Endodermal cell (in vitro differentiated cells): ENCODE results near the gene DUSP2. TPM values are rescaled to one million over a fixed set of nuclear protein-coding genes. Genes with fewer than 3 reads are reported as not detected.

Experiments used
- DNase-seq: peaks from one replicate; pipeline ENCODE4 v3.0.0-alpha.2; 2017
- H3K27ac ChIP-seq: 2 replicates; pipeline ENCODE4 v1.5.1; 2013; ENCODE audit warnings: mild to moderate bottlenecking, low read depth, low read length, moderate library complexity
- H3K27me3 ChIP-seq: 2 replicates; pipeline ENCODE4 v1.6.1; 2013; ENCODE audit warnings: mild to moderate bottlenecking, low read length, moderate library complexity; ENCODE audit not compliant: insufficient read depth, control insufficient read depth, poor library complexity, severe bottlenecking
- H3K36me3 ChIP-seq: 2 replicates; pipeline ENCODE4 v1.7.0; 2013; ENCODE audit warnings: mild to moderate bottlenecking, low read length, moderate library complexity; ENCODE audit not compliant: control insufficient read depth, insufficient read depth
- H3K4me1 ChIP-seq: one replicate; pipeline ENCODE4 v1.7.0; 2013; ENCODE audit warnings: low read length; ENCODE audit not compliant: control insufficient read depth, insufficient read depth
- H3K4me3 ChIP-seq: 2 replicates; pipeline ENCODE4 v1.5.1; 2013; ENCODE audit warnings: mild to moderate bottlenecking, low read length, moderate library complexity
- H3K9ac ChIP-seq: 2 replicates; pipeline ENCODE4 v1.6.1; 2013; ENCODE audit warnings: mild to moderate bottlenecking, low read length, moderate library complexity; ENCODE audit not compliant: poor library complexity, severe bottlenecking; ENCODE audit errors: extremely low read depth
- H3K9me3 ChIP-seq: 2 replicates; pipeline ENCODE4 v1.6.1; 2013; ENCODE audit warnings: mild to moderate bottlenecking, low read length, moderate library complexity; ENCODE audit not compliant: control insufficient read depth
- H3K27ac Mint-ChIP-seq: 2 replicates; pipeline ENCODE4 v1.8.0; 2020; ENCODE audit warnings: mixed read lengths
- H3K27me3 Mint-ChIP-seq: 2 replicates; pipeline ENCODE4 v1.8.0; 2021; ENCODE audit warnings: mild to moderate bottlenecking, mixed read lengths; ENCODE audit not compliant: insufficient read depth
- H3K36me3 Mint-ChIP-seq: 2 replicates; pipeline ENCODE4 v1.8.0; 2020; ENCODE audit warnings: low read depth, mixed read lengths
- H3K4me1 Mint-ChIP-seq: 2 replicates; pipeline ENCODE4 v1.8.0; 2020; ENCODE audit warnings: mixed read lengths
- H3K4me3 Mint-ChIP-seq: 2 replicates; pipeline ENCODE4 v1.8.0; 2020; ENCODE audit warnings: mild to moderate bottlenecking, moderate library complexity, mixed read lengths
- H3K9me3 Mint-ChIP-seq: 2 replicates; pipeline ENCODE4 v1.8.0; 2020; ENCODE audit warnings: mild to moderate bottlenecking, mixed read lengths
- CTCF ChIP-seq: fragments of 200-600 bp; sonication (generic); conservative IDR thresholded peaks from 2 replicates; pipeline ENCODE4 v1.5.0; 2021; ENCODE audit warnings: antibody characterized with exemption, mild to moderate bottlenecking
- WGBS, 2 experiments: methylation state at CpG; one replicate each; pipeline versions ENCODE4 v1.1.5 to v1.1.7; 2013; ENCODE audit warnings: missing lambda C conversion rate in 2 of 2, mixed read lengths in 1 of 2; ENCODE audit not compliant: insufficient coverage in 1 of 2, insufficient read length in 1 of 2; 5-methylcytosine and 5-hydroxymethylcytosine counted together
- total RNA-seq, 2 donors: library from RNA; stranded (reverse); fragmentation: NEBNext Ultra II Directional in 1 of 2; extraction: Animal tissue kit (Norgen Biotek cat#: 25700) in 1 of 2; gene quantifications; 2 replicates in 1 of 2; 3 replicates in 1 of 2; pipeline ENCODE4 v1.2.1, GENCODE V29; 2021

The DUSP2 gene
- total RNA-seq, 2 donors from 2014 or later = 1.6 to 2.2 TPM

DNA sequence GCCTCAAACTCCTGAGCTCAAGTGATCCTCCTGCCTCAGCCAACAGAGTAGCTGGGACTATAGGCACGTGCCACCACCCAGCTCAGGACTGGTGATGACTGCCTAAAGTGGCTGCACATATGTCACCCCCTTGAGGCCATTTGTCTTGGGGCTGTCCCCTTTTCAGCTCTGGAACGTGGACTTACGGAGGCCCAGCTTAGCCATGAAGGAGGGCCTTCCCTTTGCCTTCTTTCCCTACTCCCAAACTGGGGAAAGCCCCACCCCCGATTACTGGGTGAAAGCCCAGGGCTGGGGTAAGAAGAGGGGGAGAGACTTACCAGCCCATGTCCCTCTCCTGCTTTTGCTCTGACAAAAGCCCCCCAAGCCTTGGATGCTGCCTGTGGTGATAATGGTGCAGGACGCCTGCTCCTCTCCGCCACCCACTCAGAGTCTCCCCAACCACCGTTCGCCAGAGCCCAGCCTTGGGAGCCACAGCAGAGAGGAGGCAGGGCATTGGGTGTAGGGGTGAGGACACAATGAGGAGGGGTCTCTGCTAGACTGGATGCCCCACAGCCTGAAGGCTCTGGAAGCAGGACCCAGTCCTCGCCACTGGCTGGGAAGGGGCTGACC, 2.5 kb upstream of the DUSP2 start:
- no peaks in the 10 kb centered on the region for H3K9me3 Mint-ChIP-seq
- Histone ChIP-seq H3K9me3 (no peaks in the 10 kb centered on the region), H3K4me3 (no peak overlapping the region), H3K36me3 (no peaks in the 10 kb centered on the region), H3K27ac (no peak overlapping the region), H3K27me3 (peaks cover 30% of the 10 kb centered on the region), H3K9ac (no peak overlapping the region), H3K4me1 (no peaks in the 10 kb centered on the region)
- no peaks in the 10 kb centered on the region for H3K36me3 Mint-ChIP-seq
- H3K4me3 Mint-ChIP-seq = no peak overlapping the region
- H3K4me1 Mint-ChIP-seq = peaks cover 16% of the 10 kb centered on the region
- WGBS, 2 experiments = 89 to 91% methylated on average over 3 to 9 of the region's 9 CpGs
- peak; percentile 16 for TF ChIP-seq CTCF
- H3K27ac Mint-ChIP-seq = no peak overlapping the region
- DNase-seq = peak; percentile 63
- peaks cover 26% of the 10 kb centered on the region for H3K27me3 Mint-ChIP-seq

- Mint-ChIP-seq H3K4me1 (peaks cover 11% of the 10 kb centered on the region), H3K27me3 (peaks cover 27% of the 10 kb centered on the region), H3K36me3 (no peaks in the 10 kb centered on the region), H3K27ac (no peak overlapping the region), H3K9me3 (no peaks in the 10 kb centered on the region), H3K4me3 (no peak overlapping the region)
- DNase-seq = peak; percentile 53
- Histone ChIP-seq H3K36me3 (no peaks in the 10 kb centered on the region), H3K27ac (no peak overlapping the region), H3K4me3 (no peak overlapping the region), H3K27me3 (peaks cover 30% of the 10 kb centered on the region), H3K4me1 (no peaks in the 10 kb centered on the region), H3K9me3 (no peaks in the 10 kb centered on the region), H3K9ac (no peak overlapping the region)
- WGBS, 2 experiments = 93 to 95% methylated on average over 6 to 9 of the region's 9 CpGs
- no peak for TF ChIP-seq CTCF
These were observed 1.8 kb upstream of the DUSP2 start for GRCh38 chr2:96146881-96147592.

GRCh38 chr2:96146153-96146880, 1.1 kb upstream of the DUSP2 start:
- H3K36me3 Mint-ChIP-seq = no peaks in the 10 kb centered on the region
- Histone ChIP-seq H3K9ac (no peak overlapping the region), H3K36me3 (no peaks in the 10 kb centered on the region), H3K9me3 (no peaks in the 10 kb centered on the region), H3K27ac (no peak overlapping the region), H3K4me1 (no peaks in the 10 kb centered on the region), H3K27me3 (peaks cover 30% of the 10 kb centered on the region), H3K4me3 (no peak overlapping the region)
- WGBS, 2 experiments = 87 to 91% methylated on average over 9 to 20 of the region's 20 CpGs
- TF ChIP-seq CTCF = no peak
- no peak overlapping the region for H3K27ac Mint-ChIP-seq
- DNase-seq = peak; percentile 44
- H3K4me3 Mint-ChIP-seq = no peak overlapping the region
- H3K27me3 Mint-ChIP-seq = peaks cover 27% of the 10 kb centered on the region
- peaks cover 10% of the 10 kb centered on the region for H3K4me1 Mint-ChIP-seq
- no peaks in the 10 kb centered on the region for H3K9me3 Mint-ChIP-seq
